DND-41 (cell line): ENCODE measurements around the gene CSNK2A2.

Source experiments
- ATAC-seq: fragments of 200-7000 bp; cut with Tn5 transposase; 3 replicates; pipeline ENCODE4 v1.9.1; 2021; ENCODE audit warnings: low read depth; ENCODE audit not compliant: insufficient read depth
- DNase-seq: peaks from one replicate; pipeline ENCODE4 v3.0.0-alpha.2; 2020
- H2AFZ ChIP-seq: 2 replicates; pipeline ENCODE4 v1.6.0; 2012; ENCODE audit warnings: low read depth, low read length
- H3K27ac ChIP-seq: 2 replicates; pipeline ENCODE4 v1.5.1; 2012; ENCODE audit warnings: low read length, inconsistent platforms
- H3K27me3 ChIP-seq: fragments of 200-600 bp; sonication (generic); 2 replicates; pipeline ENCODE4 v1.6.0; 2012; ENCODE audit warnings: low read length, mild to moderate bottlenecking, inconsistent platforms; ENCODE audit not compliant: insufficient read depth, poor library complexity
- H3K36me3 ChIP-seq: 2 replicates; pipeline ENCODE4 v1.5.1; 2012; ENCODE audit warnings: low read length, inconsistent platforms; ENCODE audit not compliant: insufficient read depth
- H3K4me1 ChIP-seq: 2 replicates; pipeline ENCODE4 v1.5.1; 2012; ENCODE audit warnings: mild to moderate bottlenecking, low read length; ENCODE audit not compliant: insufficient read depth
- H3K4me2 ChIP-seq: 2 replicates; pipeline ENCODE4 v1.6.0; 2012; ENCODE audit warnings: mild to moderate bottlenecking, moderate library complexity, low read length, inconsistent platforms; ENCODE audit not compliant: insufficient read depth
- H3K4me3 ChIP-seq, 2 experiments: fragments of 200-600 bp in 1 of 2; shearing (Covaris generic) in 1 of 2; 2 replicates each; pipeline ENCODE4 v1.5.1; 2012 to 2016; ENCODE audit warnings: inconsistent platforms in 2 of 2, low read length in 2 of 2, mild to moderate bottlenecking in 2 of 2, low read depth in 1 of 2, moderate library complexity in 1 of 2
- H3K79me2 ChIP-seq: 2 replicates; pipeline ENCODE4 v1.6.0; 2012; ENCODE audit warnings: low read length, inconsistent platforms; ENCODE audit not compliant: insufficient read depth
- H3K9ac ChIP-seq: 2 replicates; pipeline ENCODE4 v1.6.0; 2012; ENCODE audit warnings: low read depth, mild to moderate bottlenecking, inconsistent platforms, low read length, moderate library complexity
- H3K9me3 ChIP-seq: 2 replicates; pipeline ENCODE4 v1.5.1; 2012; ENCODE audit warnings: low read length, moderate library complexity, mild to moderate bottlenecking, inconsistent platforms; ENCODE audit not compliant: insufficient read depth, severe bottlenecking
- H4K20me1 ChIP-seq: 2 replicates; pipeline ENCODE4 v1.6.0; 2012; ENCODE audit warnings: low read length; ENCODE audit not compliant: insufficient read depth
- CTCF ChIP-seq: IDR thresholded peaks from 2 replicates; pipeline ENCODE4 v1.5.1; 2012; ENCODE audit warnings: borderline replicate concordance, low read length, moderate library complexity, mild to moderate bottlenecking; ENCODE audit not compliant: poor library complexity, severe bottlenecking; ENCODE audit errors: extremely low read depth
- EZH2 ChIP-seq: IDR thresholded peaks from 3 replicates; pipeline ENCODE4 v1.6.1; 2012; ENCODE audit warnings: borderline replicate concordance, low read depth, mild to moderate bottlenecking, moderate library complexity, low read length, inconsistent platforms; ENCODE audit not compliant: severe bottlenecking

Gene CSNK2A2

GRCh38 chr16:58236231-58236690, 38.4 kb upstream of the CSNK2A2 start:
- Histone ChIP-seq H3K9ac (peak overlapping the region; percentile 32), H2AFZ (peak overlapping the region; percentile 79), H3K27ac (no peak overlapping the region; the same call in 1 of the 2 replicates)

GRCh38 chr16:58235663-58236062, 37.8 kb upstream of the CSNK2A2 start:
- ATAC-seq (no peak), DNase-seq (no peak)
- H3K79me2 ChIP-seq, result no peaks in the 10 kb centered on the region
- H3K27ac ChIP-seq, result no peak overlapping the region
- H2AFZ ChIP-seq, result peak overlapping the region; percentile 79
- no peaks in the 10 kb centered on the region for H3K9me3 ChIP-seq
- H3K27me3 ChIP-seq, result peaks cover 25% of the 10 kb centered on the region
- H4K20me1 ChIP-seq, result no peaks in the 10 kb centered on the region
- TF ChIP-seq EZH2 (no peak), CTCF (no peak)
- H3K4me1 ChIP-seq, result peaks cover 12% of the 10 kb centered on the region
- H3K36me3 ChIP-seq, result no peaks in the 10 kb centered on the region
- peak overlapping the region in 1 of 2 experiments; percentile 53; a peak in 1 of 4 replicates for H3K4me3 ChIP-seq
- peak overlapping the region; percentile 70 for H3K4me2 ChIP-seq
- H3K9ac ChIP-seq, result peak overlapping the region; percentile 32; the same call in 1 of the 2 replicates

More at GRCh38 chr16:58236231-58236690, 38.4 kb upstream of the CSNK2A2 start:
- Histone ChIP-seq H3K4me2 (peak overlapping the region; percentile 70), H3K79me2 (no peaks in the 10 kb centered on the region), H3K4me3 (peak overlapping the region in 1 of 2 experiments; percentile 53; a peak in 2 of 4 replicates), H4K20me1 (no peaks in the 10 kb centered on the region), H3K9me3 (no peaks in the 10 kb centered on the region), H3K36me3 (no peaks in the 10 kb centered on the region), H3K27me3 (peaks cover 25% of the 10 kb centered on the region), H3K4me1 (peaks cover 12% of the 10 kb centered on the region)
- DNase-seq, result peak; percentile 78
- TF ChIP-seq CTCF, result no peak
- ATAC-seq, result peak; percentile 100

- Histone ChIP-seq H3K9ac (no peak overlapping the region), H3K9me3 (no peaks in the 10 kb centered on the region), H4K20me1 (no peaks in the 10 kb centered on the region), H3K27me3 (peaks cover 25% of the 10 kb centered on the region), H3K4me1 (peaks cover 12% of the 10 kb centered on the region), H3K79me2 (no peaks in the 10 kb centered on the region), H2AFZ (no peak overlapping the region), H3K4me3 (no peak overlapping the region), H3K36me3 (no peaks in the 10 kb centered on the region), H3K27ac (no peak overlapping the region), H3K4me2 (no peak overlapping the region)
- ATAC-seq (no peak), DNase-seq (no peak)
- no peak for TF ChIP-seq EZH2
- no peak for TF ChIP-seq CTCF
Observed at GRCh38 chr16:58234831-58235595, 37.1 kb upstream of the CSNK2A2 start.
